Stimulated activated CD4-positive, alpha-beta T cell treated with anti-CD3 and anti-CD28 coated beads, Interleukin-4, amount 100 ng/mL, for 48 hours (primary cell): ENCODE results near the gene MROH8.
"Not testable (repeated sequence)": the region's sequence is repeated elsewhere in the genome, so short reads cannot be mapped to it uniquely, and the experiment has no call there.

Experiments used
- DNase-seq, 2 donors: peaks; one replicate each; pipeline ENCODE4 v3.0.0-alpha.2; 2020; ENCODE audit warnings: low read depth in 2 of 2

The MROH8 gene

DNA sequence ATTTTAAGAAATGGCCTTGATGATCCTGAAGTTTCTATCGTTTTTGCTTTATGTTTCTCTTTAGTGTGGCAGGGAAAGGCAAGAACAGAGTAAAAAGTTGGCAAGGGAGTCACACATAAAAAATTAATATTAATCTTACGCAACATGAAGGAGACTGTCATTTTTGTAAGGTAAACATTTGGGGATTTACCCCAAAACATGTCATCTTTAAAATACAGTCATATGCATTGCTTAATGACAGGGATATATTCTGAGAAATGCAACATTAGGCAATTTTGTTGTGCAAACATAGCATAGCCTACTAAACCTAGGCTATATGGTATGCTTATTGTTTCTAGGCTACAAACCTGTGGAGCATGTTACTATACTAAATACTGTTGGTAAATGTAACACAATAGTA, 88.9 kb downstream of the MROH8 start:
- no peak for DNase-seq

GRCh38 chr20:37081717-37082289, 97.5 kb downstream of the MROH8 start:
- DNase-seq = no peak

DNA sequence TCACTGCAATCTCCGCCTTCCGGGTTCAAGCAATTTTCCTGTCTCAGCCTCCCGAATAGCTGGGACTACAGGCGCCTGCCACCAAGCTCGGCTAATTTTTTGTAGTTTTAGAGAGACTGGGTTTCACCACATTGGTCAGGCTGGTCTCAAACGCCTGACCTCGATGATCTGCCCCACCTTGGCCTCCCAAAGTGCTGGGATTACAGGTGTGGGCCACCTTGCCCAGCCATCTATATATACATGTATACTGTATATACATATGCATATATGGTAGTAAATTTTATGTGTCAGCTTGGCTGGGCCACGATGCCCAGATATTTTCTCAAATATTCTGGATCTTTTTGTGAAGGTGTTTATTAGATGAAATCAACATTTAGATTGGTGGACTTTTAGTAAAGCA, 102.3 kb downstream of the MROH8 start:
- no peak for DNase-seq

DNA sequence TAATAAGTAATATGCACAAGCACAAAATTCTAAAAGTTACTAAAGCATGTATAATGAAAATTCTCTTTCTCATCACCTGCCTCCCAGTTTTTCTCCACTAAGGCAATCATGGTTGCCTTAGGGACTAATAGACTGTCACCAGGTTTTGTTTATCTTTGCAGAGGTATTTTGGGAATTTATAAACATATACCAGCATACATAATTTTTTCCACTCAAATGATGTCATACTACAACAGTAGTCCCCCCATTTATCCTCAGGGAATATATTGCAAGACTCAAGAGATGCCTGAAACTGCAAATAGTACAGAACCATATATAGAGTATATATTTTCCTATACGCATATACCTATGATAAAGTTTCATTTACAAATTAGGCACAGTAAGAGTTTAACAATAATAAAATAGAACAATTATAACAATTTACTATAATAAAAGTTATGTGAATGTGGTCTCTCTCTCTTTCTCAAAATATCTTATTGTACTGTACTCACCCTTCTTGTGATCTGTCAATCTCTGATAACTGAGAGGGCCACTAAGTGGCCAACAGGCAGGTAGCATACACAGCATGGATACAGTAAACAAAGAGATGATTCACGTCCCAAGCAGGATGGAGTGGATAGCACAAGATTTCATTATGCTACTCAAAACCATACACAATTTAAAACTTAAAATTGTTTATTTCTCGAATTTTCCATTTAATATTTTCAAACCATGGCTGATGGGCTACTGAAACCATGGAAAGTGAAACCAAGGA, 103.2 kb downstream of the MROH8 start:
- no peak for DNase-seq

DNA sequence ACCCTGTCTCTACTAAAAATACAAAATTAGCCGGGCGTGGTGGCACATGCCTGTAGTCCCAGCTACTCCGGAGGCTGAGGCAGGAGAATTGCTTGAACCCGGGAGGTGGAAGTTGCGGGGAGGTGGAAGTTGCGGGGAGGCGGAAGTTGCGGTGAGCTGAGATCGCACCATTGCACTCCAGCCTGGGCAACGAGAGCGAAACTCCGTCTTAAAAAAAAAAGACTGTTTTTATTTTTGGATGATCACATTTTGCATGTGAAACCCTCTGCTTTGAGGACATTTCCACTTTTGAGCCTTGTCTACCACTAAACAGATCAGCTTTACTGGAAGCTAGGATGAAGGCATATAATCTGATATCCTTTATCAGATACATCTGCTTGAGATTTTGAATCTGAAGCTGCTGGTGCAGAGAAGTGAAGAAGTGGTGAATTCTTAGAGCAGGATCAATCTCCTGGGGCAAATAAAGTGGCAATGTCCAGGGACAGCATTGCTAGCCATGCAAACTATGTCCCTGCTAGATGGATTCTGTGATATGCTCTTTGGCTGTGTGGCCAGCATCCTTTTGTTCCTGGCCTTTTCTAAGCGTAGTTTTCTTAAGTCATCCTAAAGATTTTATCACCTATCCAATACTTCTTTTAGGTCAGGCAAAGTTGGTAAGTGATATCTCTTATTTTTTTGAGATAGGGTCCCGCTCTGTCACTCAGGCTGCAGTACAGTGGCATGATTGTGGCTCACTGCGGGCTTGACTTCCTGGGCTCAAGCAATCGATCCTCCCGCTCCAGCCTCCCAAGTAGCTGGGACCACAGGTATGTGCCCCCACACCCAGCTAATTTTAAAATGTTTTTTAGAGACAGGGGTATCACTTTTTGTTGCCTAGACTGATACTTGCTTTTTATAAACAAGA, 106.8 kb downstream of the MROH8 start:
- no peak for DNase-seq

GRCh38 chr20:37071481-37071911, 107.9 kb downstream of the MROH8 start:
- no peak for DNase-seq

GRCh38 chr20:37069563-37069962, 109.8 kb downstream of the MROH8 start:
- DNase-seq = not testable (repeated sequence)

- no peak for DNase-seq
Observed at GRCh38 chr20:37066168-37066567, 113.2 kb downstream of the MROH8 start.

- no peak for DNase-seq
Observed at GRCh38 chr20:37055276-37055675, 124.1 kb downstream of the MROH8 start.

GRCh38 chr20:37053230-37053950, 126.0 kb downstream of the MROH8 start:
- no peak for DNase-seq
